Right forelimb (tissue), 1 donor: Measurements from ENCODE around the gene TMEM204.
A peak's percentile ranks its signal among the peaks of the same experiment; 100 is the strongest.

Source experiments
- DNase-seq: peaks from one replicate; pipeline ENCODE4 v3.0.0-alpha.2; 2018

Gene TMEM204

DNA sequence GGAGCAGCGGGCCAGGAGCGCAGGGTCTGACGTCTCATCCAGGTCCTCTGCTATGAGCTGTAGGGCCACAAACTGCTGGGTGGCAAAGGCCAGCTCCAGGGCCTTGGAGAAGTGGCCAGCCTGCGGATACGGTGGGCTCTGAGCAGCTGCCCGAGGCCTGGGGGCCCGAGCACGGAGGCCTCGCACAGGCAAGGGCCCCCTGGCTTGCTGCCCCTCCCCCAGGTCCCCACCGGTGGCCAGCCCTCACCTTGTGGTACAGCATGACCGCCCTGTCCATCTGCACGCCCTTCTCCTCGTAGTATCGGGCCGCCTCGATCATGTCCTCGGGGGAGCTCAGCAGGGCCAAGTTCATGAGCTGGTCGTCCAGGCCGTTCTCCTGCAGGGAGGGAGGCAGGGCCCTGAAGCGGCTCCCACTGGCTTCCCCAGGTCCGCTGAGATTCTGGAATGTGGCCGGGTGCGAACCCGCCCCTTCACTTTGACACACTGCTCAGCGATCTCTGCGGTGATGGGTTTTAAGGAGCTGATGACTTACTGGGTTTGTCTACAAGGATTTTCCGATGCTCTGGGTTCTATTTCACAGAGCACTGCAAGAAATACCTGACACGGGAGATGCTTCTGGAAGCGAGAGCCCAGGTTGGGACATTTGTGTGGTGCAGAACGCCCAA is 9.8 kb upstream of the TMEM204 start:
- no peak for DNase-seq

- no peak for DNase-seq
Observed at GRCh38 chr16:1524366-1524765, 9.1 kb upstream of the TMEM204 start.

DNA sequence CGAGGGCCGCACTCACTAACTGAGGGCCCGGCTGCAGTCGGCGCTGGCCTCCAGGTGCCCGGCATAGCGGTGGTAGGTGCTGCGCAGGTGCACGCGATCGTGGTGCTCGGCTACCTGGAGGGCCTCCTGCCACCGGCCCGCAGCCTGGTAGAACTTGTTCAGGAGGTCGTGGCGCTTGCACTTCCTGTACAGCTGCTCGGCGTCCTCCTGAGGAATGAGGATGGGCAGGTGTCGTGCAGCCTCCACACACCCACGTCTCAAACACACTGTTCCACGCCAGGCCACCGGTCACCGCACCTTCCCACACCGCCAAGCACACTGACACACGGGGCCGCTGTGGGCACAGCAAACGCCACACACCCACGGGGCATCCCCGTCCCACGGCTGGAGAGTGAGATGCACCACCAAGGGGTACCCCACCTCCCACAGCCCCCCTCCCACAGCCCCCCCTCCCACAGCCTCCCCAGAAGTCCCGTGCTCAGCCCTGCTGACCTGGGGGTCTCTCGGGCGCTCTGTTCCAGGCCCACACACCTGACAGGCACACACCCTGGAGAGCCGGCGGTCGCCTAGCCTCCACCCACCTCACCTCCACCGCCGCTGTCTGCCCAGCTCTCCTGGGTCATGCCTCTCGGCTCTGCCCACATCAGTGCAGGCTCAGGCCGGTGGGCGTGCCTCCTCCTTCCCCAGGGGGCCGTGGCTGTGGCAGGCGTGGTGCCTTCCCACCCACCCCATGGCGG is 7.4 kb upstream of the TMEM204 start:
- no peak for DNase-seq

DNA sequence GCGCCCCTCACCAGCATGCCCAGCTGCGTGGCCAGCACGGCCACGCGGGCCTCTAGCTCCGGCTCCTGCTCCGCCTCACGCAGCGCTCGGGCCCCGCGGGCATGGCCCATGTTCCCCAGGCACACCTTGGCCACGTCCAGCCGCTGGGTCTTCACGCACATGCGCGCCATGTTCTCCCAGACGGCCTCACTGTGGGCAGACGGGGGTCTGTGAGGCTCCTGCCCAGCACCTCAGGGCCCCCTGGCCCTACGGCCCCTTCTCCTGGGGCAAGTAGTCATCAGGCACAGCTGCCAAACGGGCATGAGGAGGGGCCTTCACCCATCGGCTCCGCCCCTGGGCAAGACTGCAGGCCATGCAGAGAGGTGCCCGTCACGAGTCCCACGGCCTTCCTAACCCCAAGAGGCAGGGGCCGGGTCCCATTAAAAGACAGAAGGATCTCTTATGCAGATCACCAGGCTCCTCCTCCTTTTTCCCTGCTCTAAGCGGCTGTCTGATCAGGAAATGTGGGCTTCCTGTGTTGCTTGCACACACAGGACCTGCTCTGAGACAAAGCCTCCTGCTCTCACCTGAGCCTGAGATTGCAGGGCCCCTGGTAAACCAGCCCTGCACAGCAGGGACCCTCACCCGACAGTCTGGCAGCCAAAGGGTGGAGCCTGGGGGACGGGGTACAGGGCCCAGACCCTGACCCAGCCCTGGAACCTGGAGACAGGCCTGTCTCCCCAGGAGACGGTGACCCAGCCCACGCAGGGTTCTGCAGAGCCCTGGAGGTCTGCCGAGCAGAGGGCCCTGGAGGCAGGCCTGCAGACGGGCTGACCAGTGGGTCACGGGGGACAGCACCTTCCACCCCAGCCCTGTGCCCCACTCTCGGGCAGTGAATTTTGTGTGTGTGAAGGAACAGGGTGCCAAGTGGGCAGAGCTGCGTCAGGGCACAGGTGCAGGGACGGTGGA is 6.6 kb upstream of the TMEM204 start:
- no peak for DNase-seq

DNA sequence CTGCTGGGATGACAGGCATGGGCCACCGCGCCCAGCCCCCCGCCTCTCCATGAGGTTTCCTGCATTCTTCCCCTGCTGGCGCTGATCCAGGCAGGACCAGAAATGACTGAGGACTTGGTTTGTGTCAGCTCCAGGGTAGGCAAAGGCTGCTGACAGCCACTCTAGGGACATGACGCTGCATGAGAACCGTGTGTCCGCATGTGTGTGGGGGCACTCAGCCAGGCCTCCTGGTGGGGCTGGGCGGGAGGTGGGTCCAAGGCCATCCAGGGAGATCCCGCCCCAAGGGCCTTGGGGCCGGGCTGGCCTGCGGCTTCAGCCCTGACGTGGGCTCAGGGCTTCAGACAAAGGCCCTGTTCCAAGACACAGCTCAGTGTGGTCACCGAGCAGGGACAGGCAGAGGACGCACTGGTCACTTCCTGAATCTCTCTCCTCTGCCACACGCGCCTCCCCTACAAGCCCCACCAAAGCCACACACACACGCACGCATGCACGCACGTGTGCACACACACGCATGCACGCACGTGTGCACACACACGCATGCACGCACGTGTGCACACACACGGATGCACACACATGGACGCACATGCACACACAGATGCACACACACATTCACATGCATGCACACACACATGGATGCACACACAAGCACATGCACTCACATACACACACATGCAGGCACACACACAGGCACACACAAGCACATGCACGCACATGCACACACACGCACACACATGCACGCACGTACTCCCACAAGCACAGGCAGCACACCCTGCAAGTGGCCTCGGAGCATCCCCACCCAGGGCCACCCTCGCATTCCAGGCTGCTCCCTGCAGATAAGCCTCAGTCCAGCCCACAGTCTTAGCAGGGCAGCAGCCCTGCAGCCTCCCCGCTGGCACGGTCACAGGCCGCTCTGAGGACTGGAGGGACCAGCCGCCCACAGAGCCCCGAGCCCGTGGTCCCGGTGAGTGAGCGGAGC is 5.3 kb upstream of the TMEM204 start:
- peak; percentile 63 for DNase-seq

- no peak for DNase-seq
Observed at GRCh38 chr16:1528921-1529537, 4.4 kb upstream of the TMEM204 start.

DNA sequence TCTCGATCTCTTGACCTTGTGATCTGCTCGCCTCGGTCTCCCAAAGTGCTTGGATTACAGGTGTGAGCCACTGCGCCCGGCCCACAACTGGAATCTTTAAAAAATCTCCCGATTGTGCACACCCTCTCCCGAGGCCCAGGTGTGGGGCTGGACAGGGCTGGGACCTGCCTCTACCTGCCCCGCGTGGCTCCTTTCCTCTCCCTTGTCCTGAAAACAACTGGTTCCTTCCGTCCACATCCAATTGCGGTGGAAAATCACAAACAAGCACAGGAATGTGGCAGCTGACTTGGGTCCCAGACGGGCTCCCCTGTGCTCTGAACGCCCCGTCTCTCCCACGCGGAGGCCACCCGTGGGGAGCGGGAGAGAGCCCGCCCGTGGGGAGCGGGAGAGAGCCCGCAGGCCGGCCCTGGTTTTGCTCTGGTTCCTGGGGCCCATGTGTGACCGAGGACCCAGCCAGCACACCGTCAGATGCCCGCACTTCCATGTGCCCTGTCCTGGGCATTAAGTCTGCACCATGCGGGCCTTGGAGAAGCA is 3.0 kb upstream of the TMEM204 start:
- no peak for DNase-seq

DNA sequence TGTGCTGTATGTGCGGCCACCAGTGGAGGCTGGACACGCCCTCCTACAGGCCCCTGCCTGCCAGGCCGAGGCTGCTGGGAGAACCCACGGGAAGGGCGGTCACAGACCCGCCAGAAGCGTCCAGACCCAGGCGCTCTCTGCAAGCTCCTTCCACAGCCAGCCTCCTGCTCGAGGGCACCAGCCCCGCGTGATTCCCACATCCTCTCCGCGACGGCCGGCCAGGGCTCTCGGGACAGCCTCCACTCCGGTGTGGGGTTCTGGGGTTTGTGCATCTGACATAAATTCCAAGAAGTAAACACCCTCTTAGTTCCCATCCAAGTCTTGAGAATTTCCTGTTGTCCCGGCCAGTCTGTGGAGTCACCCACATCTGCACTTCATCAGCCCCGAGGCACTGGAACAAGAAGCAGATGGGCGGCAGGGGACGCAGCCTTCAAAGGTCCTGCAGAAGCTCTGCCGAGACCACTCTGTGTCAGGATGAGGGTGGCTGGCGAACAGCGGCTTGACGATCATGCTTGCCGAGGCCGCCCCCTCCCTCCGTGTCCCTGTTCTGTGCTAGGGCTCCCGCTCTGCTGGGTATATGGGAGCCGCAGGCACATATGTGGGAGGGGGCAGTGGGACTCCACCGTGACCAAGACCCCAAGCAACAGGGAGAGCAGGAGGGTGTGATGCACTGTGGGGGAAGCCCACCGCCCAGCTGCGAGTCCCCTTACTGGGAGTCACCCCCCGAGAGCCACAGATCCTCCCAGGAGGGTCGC is 2.4 kb upstream of the TMEM204 start:
- peak; percentile 77 for DNase-seq

DNA sequence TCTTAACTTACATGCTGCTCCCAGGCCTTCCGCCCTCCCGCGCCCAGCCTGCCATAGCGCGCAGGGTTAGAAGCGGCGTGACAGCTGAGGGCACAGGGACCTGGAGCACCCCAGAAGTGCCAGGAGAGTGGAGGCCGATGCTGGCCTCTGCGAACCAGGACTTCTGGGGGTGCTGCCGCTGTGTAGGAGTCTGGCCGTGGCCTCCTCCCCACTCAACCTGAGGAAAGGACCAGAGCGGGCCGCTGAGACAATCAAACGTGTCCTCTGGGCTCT is 1.9 kb upstream of the TMEM204 start:
- no peak for DNase-seq

DNA sequence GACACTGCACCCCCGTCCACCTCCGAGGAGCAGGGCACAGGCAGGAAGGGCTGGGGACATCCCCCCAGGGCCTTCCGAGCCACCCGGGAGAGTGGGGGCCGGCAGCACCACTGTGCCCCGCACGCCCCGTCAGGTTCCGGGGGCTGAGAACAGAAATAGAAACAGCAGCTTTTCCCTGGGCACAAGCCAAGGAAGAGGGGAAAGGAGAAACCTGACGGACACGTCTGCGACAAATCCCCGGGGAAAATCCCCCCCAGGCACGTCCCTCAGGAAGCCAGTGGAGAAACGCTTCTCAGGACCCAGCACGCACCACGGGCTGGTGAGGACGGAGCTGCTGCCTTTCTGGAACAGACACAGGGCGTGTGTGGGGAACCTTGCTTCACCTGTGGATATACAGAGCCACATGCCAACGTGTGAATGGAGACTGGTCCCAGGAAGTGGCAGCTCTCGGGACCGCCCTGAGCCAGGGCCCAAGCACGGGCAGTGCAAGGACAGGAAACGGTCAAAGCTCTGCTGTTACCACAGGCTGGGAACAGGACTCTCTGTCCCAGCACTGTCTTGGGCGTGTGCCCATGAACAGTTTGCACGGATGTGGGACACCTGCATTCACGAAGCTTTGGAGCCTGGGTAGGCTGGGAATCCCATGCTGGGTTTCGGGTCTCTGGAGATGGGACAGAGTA is 1.2 kb upstream of the TMEM204 start:
- no peak for DNase-seq

GRCh38 chr16:1532771-1533170 is 695 bp upstream of the TMEM204 start:
- no peak for DNase-seq

DNA sequence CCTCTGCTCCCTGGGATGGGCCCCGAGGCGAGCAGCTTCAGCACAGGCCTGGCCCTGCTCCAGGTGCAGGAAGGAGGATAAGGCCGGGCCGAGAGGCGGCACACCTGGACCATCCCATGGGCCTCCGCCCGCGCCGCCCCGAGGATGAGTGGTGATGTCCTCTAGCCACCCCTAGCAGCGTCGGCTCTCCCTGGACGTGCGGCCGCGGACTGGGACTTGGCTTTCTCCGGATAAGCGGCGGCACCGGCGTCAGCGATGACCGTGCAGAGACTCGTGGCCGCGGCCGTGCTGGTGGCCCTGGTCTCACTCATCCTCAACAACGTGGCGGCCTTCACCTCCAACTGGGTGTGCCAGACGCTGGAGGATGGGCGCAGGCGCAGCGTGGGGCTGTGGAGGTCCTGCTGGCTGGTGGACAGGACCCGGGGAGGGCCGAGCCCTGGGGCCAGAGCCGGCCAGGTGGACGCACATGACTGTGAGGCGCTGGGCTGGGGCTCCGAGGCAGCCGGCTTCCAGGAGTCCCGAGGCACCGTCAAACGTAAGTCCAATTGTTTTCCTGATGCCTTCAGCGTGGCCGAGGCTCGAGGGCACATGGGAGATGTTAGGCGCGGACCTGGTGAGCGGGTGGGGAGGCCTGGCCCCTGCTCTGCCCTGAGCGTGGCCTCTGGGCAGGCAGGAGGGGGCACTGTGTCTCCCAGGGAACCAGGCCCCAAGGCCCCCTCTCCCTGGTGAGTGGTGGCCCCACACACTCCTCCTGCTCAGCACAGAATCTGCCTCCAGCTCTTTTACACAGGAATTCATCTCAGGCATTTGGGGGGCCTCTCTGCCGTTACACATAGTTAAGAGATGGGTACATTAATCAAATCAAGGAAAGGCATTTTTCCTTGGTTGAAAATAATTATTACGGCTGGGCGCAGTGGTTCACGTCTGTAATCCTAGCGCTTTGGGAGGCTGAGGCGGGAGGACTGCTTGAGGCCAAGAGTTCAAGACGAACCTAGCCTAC is 855 bp downstream of the TMEM204 start:
- DNase-seq, result no peak

GRCh38 chr16:1535391-1536291 is 2.2 kb downstream of the TMEM204 start:
- no peak for DNase-seq

DNA sequence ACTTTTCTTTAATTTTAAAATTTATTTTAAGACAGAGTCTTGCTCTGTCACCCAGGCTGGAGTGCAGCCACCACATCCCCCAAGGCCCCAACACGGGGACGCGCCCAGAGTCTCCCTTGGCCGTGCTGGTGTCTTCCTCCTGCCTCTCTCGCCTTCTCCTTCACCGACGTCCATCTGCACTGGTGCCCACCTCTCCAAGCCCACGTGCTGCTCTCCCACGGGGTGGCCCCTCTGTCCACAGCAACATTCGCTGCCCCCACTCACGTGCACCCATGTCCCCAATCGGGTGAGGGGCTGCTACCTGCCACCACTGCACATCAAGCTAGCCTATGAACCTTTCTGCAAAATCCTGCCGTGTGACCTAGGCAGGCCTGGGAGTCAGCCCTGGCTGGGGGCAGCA is 3.1 kb downstream of the TMEM204 start:
- no peak for DNase-seq

DNA sequence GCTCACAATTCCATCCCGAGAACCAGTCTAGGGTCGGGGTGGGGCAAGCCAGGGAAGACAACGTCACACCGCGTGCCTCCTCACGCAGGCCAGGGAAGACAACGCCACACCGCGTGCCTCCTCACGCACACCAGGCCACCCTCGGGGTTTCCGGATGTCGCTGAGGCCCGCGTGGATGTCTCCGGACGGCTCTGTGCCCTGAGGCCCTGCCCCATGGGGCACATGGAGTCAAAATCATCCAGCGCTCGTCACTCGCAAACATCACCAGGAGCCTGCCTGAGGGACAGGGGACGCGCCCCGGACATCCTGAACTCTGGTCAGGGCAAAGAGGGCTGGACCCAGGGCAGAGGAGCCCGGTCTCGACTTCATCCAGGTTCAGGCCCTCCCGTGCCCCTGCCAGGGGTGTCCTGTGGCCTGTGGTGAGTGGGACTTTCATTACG is 3.7 kb downstream of the TMEM204 start:
- no peak for DNase-seq

DNA sequence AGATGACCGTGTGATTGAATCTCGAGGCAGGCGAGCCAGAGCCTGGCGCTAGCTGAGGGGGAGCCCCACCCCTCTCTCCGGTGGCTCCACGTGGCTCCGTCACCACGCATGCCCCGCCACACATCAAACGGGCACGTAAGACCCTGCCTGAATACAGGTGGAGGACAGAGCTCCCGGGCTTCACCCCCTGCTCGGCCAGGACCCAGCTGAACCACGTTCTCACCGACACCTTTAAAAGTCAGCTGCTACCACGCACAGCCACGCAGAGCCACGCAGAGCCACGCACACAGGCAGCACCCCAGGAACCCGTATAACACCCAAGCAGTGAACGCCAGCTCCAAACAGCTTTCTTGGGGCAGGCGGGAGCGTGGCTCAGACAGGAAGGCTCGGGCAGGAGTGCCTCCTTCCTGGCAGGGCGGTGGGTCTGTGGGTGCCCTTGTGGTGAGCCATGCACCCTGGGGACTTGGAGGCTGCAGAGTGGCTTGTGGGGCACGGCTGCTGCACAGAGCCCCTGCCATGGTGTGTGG is 4.4 kb downstream of the TMEM204 start:
- no peak for DNase-seq

- no peak for DNase-seq
Observed at GRCh38 chr16:1538804-1539520, 5.5 kb downstream of the TMEM204 start.
